HEK293 (cell line): Measurements from ENCODE around the gene USP46.

Experiments used
- FEZF1 ChIP-seq: fragments of 450-650 bp; formaldehyde crosslinking; IDR thresholded peaks from 2 replicates; pipeline ENCODE4 v1.5.1; 2016; ENCODE audit warnings: missing biosample characterization, missing genetic modification characterization
- GLIS2 ChIP-seq: fragments of 450-650 bp; formaldehyde crosslinking; IDR thresholded peaks from 2 replicates; pipeline ENCODE4 v1.5.1; 2016; ENCODE audit warnings: missing biosample characterization, missing genetic modification characterization
- KLF17 ChIP-seq: fragments of 450-650 bp; formaldehyde crosslinking; IDR thresholded peaks from 2 replicates; pipeline ENCODE4 v1.5.1; 2016; ENCODE audit warnings: missing biosample characterization, missing genetic modification characterization
- KLF8 ChIP-seq: fragments of 450-650 bp; formaldehyde crosslinking; IDR thresholded peaks from 2 replicates; pipeline ENCODE4 v1.5.1; 2016; ENCODE audit warnings: missing biosample characterization, missing genetic modification characterization
- MEIS1 ChIP-seq: sonication (generic); formaldehyde crosslinking; IDR thresholded peaks from 2 replicates; pipeline ENCODE4 v1.8.1; 2022; ENCODE audit warnings: missing genetic modification reagents, mild to moderate bottlenecking, borderline replicate concordance
- OSR2 ChIP-seq: fragments of 450-650 bp; formaldehyde crosslinking; IDR thresholded peaks from 2 replicates; pipeline ENCODE4 v1.5.1; 2016; ENCODE audit warnings: missing biosample characterization, missing genetic modification characterization
- PRDM4 ChIP-seq: fragments of 450-650 bp; formaldehyde crosslinking; IDR thresholded peaks from 2 replicates; pipeline ENCODE4 v1.5.1; 2017; ENCODE audit warnings: missing biosample characterization, missing genetic modification characterization
- SALL2 ChIP-seq: fragments of 450-650 bp; formaldehyde crosslinking; IDR thresholded peaks from 2 replicates; pipeline ENCODE4 v1.5.0; 2017; ENCODE audit warnings: missing biosample characterization, mild to moderate bottlenecking, missing genetic modification characterization, borderline replicate concordance
- SP7 ChIP-seq: fragments of 450-650 bp; formaldehyde crosslinking; IDR thresholded peaks from 2 replicates; pipeline ENCODE4 v1.5.1; 2016; ENCODE audit warnings: missing biosample characterization, missing genetic modification characterization
- ZBTB21 ChIP-seq: fragments of 450-650 bp; formaldehyde crosslinking; IDR thresholded peaks from 2 replicates; pipeline ENCODE4 v1.5.1; 2017; ENCODE audit warnings: missing biosample characterization, missing genetic modification characterization
- ZBTB26 ChIP-seq: fragments of 450-650 bp; formaldehyde crosslinking; optimal IDR thresholded peaks from 2 replicates; pipeline ENCODE3; 2016; ENCODE audit warnings: missing biosample characterization, mild to moderate bottlenecking, missing genetic modification characterization
- ZBTB6 ChIP-seq: fragments of 450-650 bp; formaldehyde crosslinking; IDR thresholded peaks from 2 replicates; pipeline ENCODE4 v1.5.1; 2017; ENCODE audit warnings: missing biosample characterization, missing genetic modification characterization
- ZFHX2 ChIP-seq: fragments of 450-650 bp; formaldehyde crosslinking; conservative IDR thresholded peaks from 2 replicates; pipeline ENCODE4 v1.5.1; 2016; ENCODE audit warnings: missing biosample characterization, missing genetic modification characterization
- ZFP41 ChIP-seq: fragments of 450-650 bp; formaldehyde crosslinking; IDR thresholded peaks from 2 replicates; pipeline ENCODE4 v1.5.1; 2016; ENCODE audit warnings: missing biosample characterization, missing genetic modification characterization, borderline replicate concordance
- ZIC2 ChIP-seq: fragments of 450-650 bp; formaldehyde crosslinking; IDR thresholded peaks from 2 replicates; pipeline ENCODE4 v1.5.1; 2016; ENCODE audit warnings: missing biosample characterization, missing genetic modification characterization
- ZNF175 ChIP-seq: fragments of 450-650 bp; formaldehyde crosslinking; IDR thresholded peaks from 2 replicates; pipeline ENCODE4 v1.5.1; 2016; ENCODE audit warnings: missing biosample characterization, missing genetic modification characterization
- ZNF202 ChIP-seq: fragments of 450-650 bp; formaldehyde crosslinking; IDR thresholded peaks from 2 replicates; pipeline ENCODE4 v1.5.1; 2016; ENCODE audit warnings: missing biosample characterization, missing genetic modification characterization, borderline replicate concordance
- ZNF221 ChIP-seq: fragments of 450-650 bp; formaldehyde crosslinking; IDR thresholded peaks from 2 replicates; pipeline ENCODE4 v1.5.1; 2017; ENCODE audit warnings: missing biosample characterization, missing genetic modification characterization, borderline replicate concordance
- ZNF280C ChIP-seq: fragments of 450-650 bp; formaldehyde crosslinking; IDR thresholded peaks from 2 replicates; pipeline ENCODE4 v1.5.1; 2016; ENCODE audit warnings: missing biosample characterization, missing genetic modification characterization
- ZNF362 ChIP-seq: fragments of 450-650 bp; formaldehyde crosslinking; IDR thresholded peaks from 2 replicates; pipeline ENCODE4 v1.5.1; 2016; ENCODE audit warnings: missing biosample characterization, missing genetic modification characterization
- ZNF366 ChIP-seq: fragments of 450-650 bp; formaldehyde crosslinking; conservative IDR thresholded peaks from 2 replicates; pipeline ENCODE4 v1.5.1; 2016; ENCODE audit warnings: missing biosample characterization, missing genetic modification characterization
- ZNF394 ChIP-seq: fragments of 450-650 bp; formaldehyde crosslinking; IDR thresholded peaks from 2 replicates; pipeline ENCODE4 v1.5.1; 2016; ENCODE audit warnings: missing biosample characterization, missing genetic modification characterization, mild to moderate bottlenecking, moderate library complexity, borderline replicate concordance
- ZNF518A ChIP-seq: fragments of 450-650 bp; formaldehyde crosslinking; conservative IDR thresholded peaks from 2 replicates; pipeline ENCODE4 v1.5.1; 2016; ENCODE audit warnings: low read depth, missing biosample characterization, missing genetic modification characterization
- ZNF549 ChIP-seq: fragments of 450-650 bp; IDR thresholded peaks from 2 replicates; pipeline ENCODE4 v1.5.1; 2018; ENCODE audit warnings: missing biosample characterization, missing genetic modification characterization, mild to moderate bottlenecking, inconsistent platforms, moderate library complexity

Gene USP46

GRCh38 chr4:52643785-52644244, 15.3 kb downstream of the USP46 start (continued):
- TF ChIP-seq ZNF221 (tag by site-specific recombination): no peak
- no peak for TF ChIP-seq ZBTB6
- no peak for TF ChIP-seq ZFHX2
- no peak for TF ChIP-seq ZNF202 (tag by site-specific recombination)
- TF ChIP-seq OSR2 (tag by site-specific recombination): peak; percentile 72; the same call in 1 of the 2 replicates
- peak; percentile 50; the same call in 1 of the 2 replicates for TF ChIP-seq ZIC2 (tag by site-specific recombination)
- TF ChIP-seq ZFP41 (tag by site-specific recombination): no peak
- no peak for TF ChIP-seq MEIS1 (CRISPR knock-in tag)
- no peak for TF ChIP-seq GLIS2
- TF ChIP-seq PRDM4 (tag by site-specific recombination): no peak
- no peak for TF ChIP-seq ZNF394 (tag by site-specific recombination)
- peak; percentile 44 for TF ChIP-seq SP7
- TF ChIP-seq ZNF175: no peak
- TF ChIP-seq SALL2 (tag by site-specific recombination): no peak
- TF ChIP-seq FEZF1 (tag by site-specific recombination): peak; percentile 47; the same call in 1 of the 2 replicates
- no peak for TF ChIP-seq ZBTB21 (tag by site-specific recombination)
- no peak for TF ChIP-seq ZNF280C (tag by site-specific recombination)
- TF ChIP-seq ZNF366: no peak
- no peak for TF ChIP-seq ZNF549 (tag by site-specific recombination)
- TF ChIP-seq KLF8 (tag by site-specific recombination): no peak
- TF ChIP-seq ZNF518A (tag by site-specific recombination): no peak
- TF ChIP-seq ZNF362 (tag by site-specific recombination): no peak
- no peak for TF ChIP-seq KLF17 (tag by site-specific recombination)
- no peak for TF ChIP-seq ZBTB26 (tag by site-specific recombination)
